Limb (tissue), 2 donors: Measurements from ENCODE around the gene CCT7.

ENCODE experiments used
- DNase-seq, 2 donors: peaks; one replicate each; pipeline ENCODE4 v3.0.0-alpha.2; 2016; ENCODE audit errors: extremely low spot score in 2 of 2

CCT7 gene

GRCh38 chr2:73267008-73267407, 32.9 kb downstream of the CCT7 start:
- DNase-seq = no peak

- no peak for DNase-seq
Measured at GRCh38 chr2:73268366-73268829, 34.3 kb downstream of the CCT7 start.

- peak in 1 of 2 donors; percentile 55 for DNase-seq
Measured at GRCh38 chr2:73268830-73269685, 35.0 kb downstream of the CCT7 start.

GRCh38 chr2:73269686-73270465, 35.8 kb downstream of the CCT7 start:
- DNase-seq = no peak

- no peak for DNase-seq
Measured at GRCh38 chr2:73272270-73272669, 38.2 kb downstream of the CCT7 start.

GRCh38 chr2:73279852-73280251, 45.7 kb downstream of the CCT7 start:
- DNase-seq = no peak

GRCh38 chr2:73281244-73281643, 47.1 kb downstream of the CCT7 start:
- no peak for DNase-seq

- no peak for DNase-seq
Measured at GRCh38 chr2:73282924-73283544, 48.9 kb downstream of the CCT7 start.

GRCh38 chr2:73283545-73284295, 49.6 kb downstream of the CCT7 start:
- DNase-seq = no peak

- peak in 1 of 2 donors; percentile 68 for DNase-seq
Measured at GRCh38 chr2:73284296-73285158, 50.4 kb downstream of the CCT7 start, which contains the start of gene FBXO41. Gene FBXO41, minus strand, starts transcription at chr2:73284478. Its CDS starts 14,848 bp downstream, at chr2:73269630.

GRCh38 chr2:73285159-73285739, 51.1 kb downstream of the CCT7 start:
- no peak for DNase-seq

- no peak for DNase-seq
Measured at GRCh38 chr2:73286134-73286655, 52.1 kb downstream of the CCT7 start.

GRCh38 chr2:73289304-73289703, 55.2 kb downstream of the CCT7 start:
- DNase-seq = no peak

- DNase-seq = no peak
Measured at GRCh38 chr2:73290049-73290839, 56.1 kb downstream of the CCT7 start.

- peak; percentile 58 to 85 for DNase-seq
Measured at GRCh38 chr2:73291093-73291460, 57.0 kb downstream of the CCT7 start.

- peak in 1 of 2 donors; percentile 35 for DNase-seq
Measured at GRCh38 chr2:73291461-73292315, 57.6 kb downstream of the CCT7 start.

GRCh38 chr2:73292316-73292905, 58.3 kb downstream of the CCT7 start:
- no peak for DNase-seq
